BE2C (cell line): Measurements from ENCODE around the gene JHY.

Experiments used
- DNase-seq: peaks from one replicate; pipeline ENCODE4 v3.0.0-alpha.2; 2020
- H3K27me3 ChIP-seq: fragments of 250-450 bp; sonication (Bioruptor Pico); 2 replicates; pipeline ENCODE4 v1.5.1; 2020; ENCODE audit warnings: mild to moderate bottlenecking
- H3K36me3 ChIP-seq: fragments of 250-450 bp; sonication (Bioruptor Pico); 2 replicates; pipeline ENCODE4 v1.5.1; 2020; ENCODE audit warnings: mild to moderate bottlenecking
- H3K4me1 ChIP-seq: fragments of 250-450 bp; sonication (Bioruptor Pico); 2 replicates; pipeline ENCODE4 v1.5.1; 2020
- H3K4me3 ChIP-seq: 2 replicates; pipeline ENCODE4 v1.5.1; 2011; ENCODE audit warnings: low read depth, low read length
- H3K9me3 ChIP-seq: fragments of 250-450 bp; sonication (Bioruptor Pico); 2 replicates; pipeline ENCODE4 v1.5.1; 2020
- CTCF ChIP-seq: IDR thresholded peaks from 2 replicates; pipeline ENCODE4 v1.5.1; 2012; ENCODE audit warnings: mild to moderate bottlenecking, low read depth, low read length

JHY gene

GRCh38 chr11:122998727-122999366, 116.3 kb downstream of the JHY start:
- H3K9me3 ChIP-seq: no peaks in the 10 kb centered on the region
- H3K27me3 ChIP-seq: peaks cover 41% of the 10 kb centered on the region
- H3K4me3 ChIP-seq: no peak overlapping the region
- no peaks in the 10 kb centered on the region for H3K36me3 ChIP-seq
- DNase-seq: no peak
- no peaks in the 10 kb centered on the region for H3K4me1 ChIP-seq
- no peak for TF ChIP-seq CTCF

- no peak overlapping the region for H3K4me3 ChIP-seq
- no peaks in the 10 kb centered on the region for H3K36me3 ChIP-seq
- no peak for TF ChIP-seq CTCF
- H3K4me1 ChIP-seq: no peaks in the 10 kb centered on the region
- H3K27me3 ChIP-seq: peaks cover 30% of the 10 kb centered on the region
- H3K9me3 ChIP-seq: no peaks in the 10 kb centered on the region
- DNase-seq: no peak
Observed at GRCh38 chr11:123000721-123001120, 118.2 kb downstream of the JHY start.

- no peaks in the 10 kb centered on the region for H3K9me3 ChIP-seq
- DNase-seq: no peak
- H3K36me3 ChIP-seq: no peaks in the 10 kb centered on the region
- H3K4me1 ChIP-seq: no peaks in the 10 kb centered on the region
- no peak for TF ChIP-seq CTCF
- H3K27me3 ChIP-seq: 0 out of 2 replicates have a peak, but pooled peaks cover 4% of the 10 kb centered on the region
- H3K4me3 ChIP-seq: no peak overlapping the region
Observed at GRCh38 chr11:123006860-123007542, 124.4 kb downstream of the JHY start.
